NCI-H345 treated with DMSO at 0.1 percent for 48 hours (cell line): ENCODE measurements around the gene ZSWIM4.

Source experiments
- DNase-seq: peaks from one replicate; lab custom pipeline; 2025; ENCODE audit not compliant: unreplicated experiment; lab: John Stamatoyannopoulos, UW

ZSWIM4 gene

DNA sequence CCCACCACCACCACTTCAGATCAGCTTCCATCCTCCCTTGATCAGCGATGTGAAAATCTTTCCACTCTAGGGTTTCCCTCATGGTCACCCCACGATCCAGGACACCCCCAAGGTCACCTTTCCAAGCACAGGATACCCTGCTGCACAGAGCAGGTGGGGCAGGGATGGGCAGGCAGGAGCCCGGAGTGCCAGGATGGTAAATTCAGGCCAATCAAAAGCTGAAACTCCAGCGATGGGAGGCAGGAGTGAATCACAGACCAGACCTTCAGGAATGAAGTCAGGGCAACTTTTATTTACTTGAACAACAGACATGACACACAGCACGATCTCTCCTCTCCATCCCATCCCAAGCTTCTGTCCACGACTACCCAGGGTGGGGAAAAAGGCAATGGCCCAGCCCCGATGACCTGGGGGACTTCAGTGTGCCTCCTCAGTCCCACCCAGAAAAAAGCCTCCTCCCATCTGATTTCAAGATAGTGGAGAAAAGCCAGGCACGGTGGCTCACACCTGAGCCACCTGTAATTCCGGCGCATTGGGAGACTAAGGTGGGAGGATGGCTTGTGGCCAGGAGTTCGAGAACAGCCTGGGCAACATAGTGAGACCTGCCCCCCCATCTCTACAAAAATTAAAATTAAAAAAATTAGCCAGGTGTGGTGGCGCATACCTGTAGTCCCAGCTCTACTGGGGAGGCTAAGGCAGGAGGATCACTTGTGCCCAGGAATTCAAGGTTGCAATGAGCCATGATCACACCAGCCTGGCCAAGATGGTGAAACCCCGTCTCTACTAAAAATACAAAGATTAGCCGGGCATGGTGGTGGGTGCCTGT is 39.2 kb downstream of the ZSWIM4 start:
- no peak for DNase-seq

DNA sequence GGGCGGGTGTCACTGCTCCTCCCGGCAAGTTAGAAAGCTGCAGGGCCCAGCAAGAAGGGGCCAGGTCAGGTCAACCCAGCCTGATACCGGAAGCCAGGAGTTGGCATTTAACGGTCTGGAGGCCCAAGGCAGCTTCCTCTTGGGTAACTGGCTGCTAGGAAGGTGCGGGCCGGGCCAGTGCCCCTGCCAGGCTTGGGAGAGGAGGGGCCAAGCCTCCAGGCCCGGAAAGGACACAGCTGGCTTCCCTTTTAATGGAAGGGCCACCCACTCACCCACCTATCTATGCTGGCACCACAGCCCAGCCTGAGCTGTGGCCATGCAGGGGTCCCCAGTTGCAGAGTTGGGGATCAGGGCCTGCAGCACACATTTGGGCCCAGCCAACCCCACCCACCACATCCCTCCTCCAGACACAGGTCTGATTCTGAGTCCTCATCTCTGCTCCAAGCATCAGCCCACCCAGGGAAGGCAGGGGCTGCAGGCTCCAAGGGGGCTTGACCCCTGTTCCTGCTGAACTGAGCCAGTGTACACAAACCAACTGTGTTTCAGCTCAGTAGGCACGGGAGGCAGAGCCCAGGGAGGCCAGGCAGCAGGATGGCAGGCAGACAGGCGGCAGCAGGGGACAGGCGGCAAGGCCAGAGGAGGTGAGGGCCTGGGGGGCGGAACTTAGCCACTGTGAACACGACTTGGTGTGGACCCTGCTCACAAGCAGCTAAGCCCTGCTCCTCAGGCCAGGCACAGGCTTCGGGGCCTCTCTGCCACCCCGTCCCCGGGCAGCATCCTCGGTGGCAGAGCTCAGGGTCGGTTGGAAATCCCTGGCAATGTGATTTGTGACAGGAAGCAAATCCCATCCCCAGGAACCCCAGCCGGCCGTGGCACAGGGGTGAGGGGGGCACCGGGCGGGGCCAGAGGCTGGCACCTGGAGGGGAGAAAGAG is 40.8 kb downstream of the ZSWIM4 start:
- no peak for DNase-seq

- DNase-seq, result no peak
Measured at GRCh38 chr19:13838435-13839129, 43.3 kb downstream of the ZSWIM4 start.

DNA sequence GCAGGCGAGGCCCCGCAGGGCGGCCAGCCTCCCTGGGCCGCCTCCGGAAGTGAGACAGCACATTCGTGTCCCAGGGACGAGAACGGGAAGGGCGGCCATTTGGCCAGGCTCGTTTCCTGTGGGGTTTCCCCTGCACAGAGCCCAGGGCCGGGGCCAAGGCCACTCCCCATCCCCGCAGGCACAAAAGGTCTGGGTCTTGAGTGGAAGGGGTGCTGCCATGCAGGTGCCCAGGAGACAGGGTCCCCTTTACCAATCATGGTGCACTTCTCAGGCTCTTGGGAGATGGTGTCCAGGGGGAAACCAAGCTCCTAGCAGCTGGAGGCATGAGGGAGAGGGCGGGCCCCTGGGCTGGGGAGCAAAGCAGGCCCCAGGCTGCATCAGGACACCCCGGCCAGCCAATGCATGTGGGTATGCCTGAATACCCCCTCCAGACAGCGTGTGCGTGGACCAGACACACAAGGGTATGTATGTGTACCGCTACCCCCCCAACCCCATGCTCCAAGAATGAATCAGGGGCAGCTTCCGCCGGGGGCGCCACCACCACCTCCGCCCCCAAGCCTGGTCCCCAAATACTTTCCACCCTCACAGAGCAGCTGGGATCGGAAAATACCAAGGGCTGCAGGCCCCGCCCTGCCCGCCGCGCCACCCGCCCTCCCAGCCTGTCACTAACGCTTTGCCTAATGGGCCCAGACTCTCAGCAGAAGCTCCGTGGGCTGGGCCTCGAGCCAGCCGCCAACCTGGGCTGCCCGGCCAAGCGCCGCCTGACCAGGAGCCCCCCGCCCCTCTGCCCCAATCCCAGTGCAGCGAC is 44.1 kb downstream of the ZSWIM4 start:
- DNase-seq, result no peak

DNA sequence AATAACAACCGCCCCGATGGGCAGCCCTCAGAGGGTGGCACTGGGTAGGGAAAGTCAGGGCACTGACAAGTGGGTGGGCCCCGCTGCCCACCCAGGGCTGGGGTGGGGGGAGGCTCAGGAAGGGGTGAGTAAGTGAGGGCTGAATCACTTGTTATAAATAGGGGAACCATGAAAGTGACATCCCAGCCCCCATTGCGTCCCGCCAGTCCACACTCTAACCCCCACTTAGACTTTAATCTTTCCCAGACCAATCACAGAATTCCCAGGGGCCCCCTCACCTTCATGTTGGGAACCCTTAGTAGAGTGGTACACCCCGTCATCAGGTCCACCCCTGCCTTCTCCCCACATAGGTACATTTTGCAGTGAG is 44.7 kb downstream of the ZSWIM4 start:
- no peak for DNase-seq

DNA sequence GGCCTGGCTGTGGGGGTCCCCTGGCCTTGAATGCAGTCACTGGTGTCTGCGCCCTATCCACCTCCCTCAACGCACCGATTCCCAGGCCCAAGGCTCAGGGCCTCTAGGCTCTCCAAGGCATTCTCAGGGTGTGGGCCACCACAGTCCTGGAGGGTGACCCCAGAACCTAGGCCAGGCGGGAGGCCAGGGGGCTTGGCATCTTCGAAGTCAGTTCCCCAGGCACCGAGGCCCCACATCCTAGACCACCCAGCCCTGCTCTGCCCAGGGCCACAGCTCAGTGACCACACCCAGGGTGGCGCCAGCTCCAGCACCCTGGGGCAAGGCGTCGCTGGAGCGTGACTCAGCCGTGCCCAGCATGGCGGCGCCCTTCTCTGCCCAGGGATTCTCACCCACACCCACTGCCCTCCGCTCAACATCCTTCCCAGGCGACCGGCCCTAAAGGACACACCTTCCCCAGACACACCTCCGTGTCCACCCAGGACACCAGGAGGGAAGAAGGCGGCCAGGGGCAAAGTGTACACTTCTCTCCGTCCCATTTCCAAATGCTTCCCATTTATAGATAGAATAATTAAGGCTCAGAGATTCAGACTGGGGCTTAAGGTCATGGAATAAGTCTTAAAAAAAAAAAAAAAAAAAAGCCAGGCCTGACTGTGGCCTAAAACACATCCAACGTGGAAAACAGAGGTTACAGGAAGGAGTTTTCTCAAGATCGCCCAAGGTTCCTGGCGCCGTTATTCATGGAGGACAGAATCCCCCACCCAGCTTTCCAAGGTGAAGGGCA is 45.3 kb downstream of the ZSWIM4 start:
- DNase-seq, result no peak

- no peak for DNase-seq
Measured at GRCh38 chr19:13841086-13841961, 46.1 kb downstream of the ZSWIM4 start.

DNA sequence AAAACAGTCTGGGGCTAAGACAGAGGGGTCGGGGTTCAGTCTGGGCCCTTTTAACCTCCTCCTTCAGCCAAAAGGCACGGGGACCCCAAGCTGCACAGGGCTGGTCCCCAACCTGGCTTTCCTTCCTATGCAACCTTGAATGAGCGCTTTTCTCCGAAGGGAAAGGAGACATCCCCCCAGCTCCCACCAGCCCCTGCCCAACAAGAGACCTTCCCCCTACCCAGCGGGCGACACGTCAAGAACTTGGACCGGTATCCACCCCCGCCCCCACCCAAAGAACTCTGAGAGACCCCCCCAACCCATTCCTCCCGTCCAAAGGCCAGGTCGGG is 46.7 kb downstream of the ZSWIM4 start:
- no peak for DNase-seq

GRCh38 chr19:13842291-13843103 is 47.3 kb downstream of the ZSWIM4 start:
- no peak for DNase-seq

- peak; percentile 37 for DNase-seq
Measured at GRCh38 chr19:13843104-13843921, 48.1 kb downstream of the ZSWIM4 start.

GRCh38 chr19:13844130-13844631 is 48.9 kb downstream of the ZSWIM4 start:
- no peak for DNase-seq

DNA sequence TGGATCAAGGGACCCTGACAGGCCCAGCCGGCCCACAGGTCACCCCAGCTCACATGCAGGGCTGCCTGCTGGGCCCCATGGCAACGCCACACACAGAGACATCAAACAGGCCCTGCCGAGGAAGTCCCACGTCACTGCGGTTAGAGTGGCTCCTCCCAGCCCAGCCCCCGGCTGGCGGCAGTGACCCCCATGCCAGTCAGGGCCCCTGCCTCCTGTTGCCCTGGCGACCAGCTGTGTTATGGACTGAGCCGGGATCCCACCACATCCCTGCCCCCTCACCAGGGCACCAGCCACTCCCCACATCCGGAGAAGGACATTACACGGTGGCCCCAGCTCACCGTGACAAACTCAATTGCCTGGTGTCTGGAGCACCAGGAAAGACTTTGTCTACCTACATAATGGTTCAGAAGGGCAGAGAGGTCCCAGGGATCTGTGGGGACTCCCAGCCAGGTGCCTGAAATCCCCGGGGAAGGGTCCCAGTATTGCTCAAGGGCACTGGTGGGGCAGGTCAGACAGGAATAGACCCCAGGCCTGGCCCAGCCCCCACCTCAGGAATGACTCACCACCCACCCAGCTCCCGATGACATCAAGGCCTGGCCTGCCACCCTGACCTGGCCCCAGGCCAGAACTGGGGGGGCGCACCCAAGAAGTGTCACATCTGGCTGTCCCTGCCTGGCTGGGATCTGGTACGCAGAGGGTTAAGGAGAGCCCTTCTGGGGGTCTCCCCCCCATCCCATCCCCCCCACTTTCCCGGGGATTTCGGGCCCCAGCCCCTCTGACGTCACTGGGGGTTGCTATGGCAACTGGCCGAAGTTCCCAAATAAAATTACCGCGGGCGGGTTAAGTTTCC is 51.5 kb downstream of the ZSWIM4 start:
- peak; percentile 26 for DNase-seq

DNA sequence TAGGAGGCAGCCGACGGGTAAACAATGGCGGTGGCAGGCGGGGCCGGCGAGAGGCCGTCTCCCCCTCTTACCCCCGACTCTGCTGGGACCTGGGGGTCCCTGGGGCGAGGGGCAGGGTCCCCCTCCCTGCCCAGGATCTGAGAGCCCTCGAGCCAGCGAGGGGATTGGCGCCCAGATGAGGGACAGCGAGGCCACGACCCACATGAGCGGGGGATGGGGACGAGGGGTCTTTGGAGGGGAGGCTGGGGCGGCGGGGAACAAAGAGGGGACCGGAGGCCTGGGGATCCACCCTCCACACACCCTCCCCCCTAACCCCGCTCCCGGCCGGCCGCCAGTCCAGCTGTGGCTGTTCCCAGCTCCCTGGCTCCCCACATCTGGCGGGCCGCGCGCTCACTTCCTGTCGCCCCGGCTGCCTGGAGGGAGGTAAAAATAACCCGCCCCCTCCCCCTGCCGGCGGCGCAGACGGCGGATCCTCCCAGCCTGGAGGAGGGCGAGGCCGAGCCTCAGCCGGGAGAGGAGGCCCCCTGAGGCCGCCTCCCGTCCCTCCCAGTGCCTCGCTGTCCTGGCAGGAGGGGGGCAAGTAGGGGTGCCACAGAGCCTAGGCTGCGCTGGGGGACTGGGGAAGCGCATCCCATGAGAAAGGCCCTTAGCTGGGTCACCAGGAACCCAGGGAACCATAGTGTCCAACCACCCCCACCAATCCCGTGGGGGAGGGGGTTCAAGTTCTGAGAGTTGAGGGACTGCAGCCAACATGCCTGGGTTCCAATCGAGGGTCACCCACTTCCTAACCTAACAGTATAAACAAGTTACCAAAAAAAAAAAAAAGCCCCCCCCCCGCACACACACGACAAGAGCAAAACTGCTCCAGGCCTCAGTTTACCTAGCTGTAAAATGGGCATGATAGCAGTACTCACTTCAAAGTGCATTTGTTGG is 52.4 kb downstream of the ZSWIM4 start:
- no peak for DNase-seq

GRCh38 chr19:13848340-13848677 is 53.1 kb downstream of the ZSWIM4 start:
- no peak for DNase-seq
